ENCODE data around the gene GPRC5B.

GRCh38 chr16:19857593-19858339 lies 26.9 kb downstream of the GPRC5B start:
- no peak for TF ChIP-seq RAD21 (conservative IDR thresholded peaks at IDR 0.05 in 1 of 2, IDR thresholded peaks at IDR 0.05 in 1 of 2)
- no peak for TF ChIP-seq MAX (IDR thresholded peaks at IDR 0.05)
